Measurements from ENCODE around the gene SDK1.

Gene SDK1

GRCh38 chr7:4244041-4244440 is 943.0 kb downstream of the SDK1 start:
- Histone ChIP-seq H3K9me3 (ENCODE audit: control insufficient read depth in 2 of 2, low read length in 2 of 2) (peaks cover 0 to 8% of the 10 kb centered on the region in 2 donors), H3K27ac (ENCODE audit: low read length) (no peak overlapping the region), H3K36me3 (ENCODE audit: control insufficient read depth in 2 of 2, insufficient read depth in 2 of 2, low read length in 2 of 2) (no peaks in the 10 kb centered on the region), H3K27me3 (ENCODE audit: control insufficient read depth in 1 of 2, insufficient read depth in 2 of 2, low read length in 2 of 2) (no peaks in the 10 kb centered on the region), H3K9ac (ENCODE audit: low read length in 2 of 2) (no peak overlapping the region), H3K4me3 (ENCODE audit: low read length in 2 of 2) (no peak overlapping the region), H3K4me1 (ENCODE audit: control insufficient read depth, insufficient read depth, low read length) (no peaks in the 10 kb centered on the region)

GRCh38 chr7:4244635-4245034 is 943.6 kb downstream of the SDK1 start:
- no peak overlapping the region for H3K27ac ChIP-seq (ENCODE audit: low read length)
- H3K9ac ChIP-seq (ENCODE audit: low read length in 2 of 2) = no peak overlapping the region
- H3K36me3 ChIP-seq (ENCODE audit: control insufficient read depth in 2 of 2, insufficient read depth in 2 of 2, low read length in 2 of 2) = no peaks in the 10 kb centered on the region
- no peaks in the 10 kb centered on the region for H3K4me1 ChIP-seq (ENCODE audit: control insufficient read depth, insufficient read depth, low read length)
- peaks cover 0 to 8% of the 10 kb centered on the region in 2 donors for H3K9me3 ChIP-seq (ENCODE audit: control insufficient read depth in 2 of 2, low read length in 2 of 2)
- H3K4me3 ChIP-seq (ENCODE audit: low read length in 2 of 2) = no peak overlapping the region
- H3K27me3 ChIP-seq (ENCODE audit: control insufficient read depth in 1 of 2, insufficient read depth in 2 of 2, low read length in 2 of 2) = no peaks in the 10 kb centered on the region

GRCh38 chr7:4245135-4245865 is 944.2 kb downstream of the SDK1 start:
- Histone ChIP-seq H3K36me3 (ENCODE audit: control insufficient read depth in 2 of 2, insufficient read depth in 2 of 2, low read length in 2 of 2) (no peaks in the 10 kb centered on the region), H3K4me1 (ENCODE audit: control insufficient read depth, insufficient read depth, low read length) (no peaks in the 10 kb centered on the region), H3K9me3 (ENCODE audit: control insufficient read depth in 2 of 2, low read length in 2 of 2) (peaks cover 0 to 8% of the 10 kb centered on the region in 2 donors), H3K27ac (ENCODE audit: low read length) (no peak overlapping the region), H3K27me3 (ENCODE audit: control insufficient read depth in 1 of 2, insufficient read depth in 2 of 2, low read length in 2 of 2) (no peaks in the 10 kb centered on the region), H3K9ac (ENCODE audit: low read length in 2 of 2) (no peak overlapping the region), H3K4me3 (ENCODE audit: low read length in 2 of 2) (no peak overlapping the region)

- Histone ChIP-seq H3K9me3 (ENCODE audit: control insufficient read depth in 2 of 2, low read length in 2 of 2) (peaks cover 0 to 8% of the 10 kb centered on the region in 2 donors), H3K27me3 (ENCODE audit: control insufficient read depth in 1 of 2, insufficient read depth in 2 of 2, low read length in 2 of 2) (no peaks in the 10 kb centered on the region), H3K27ac (ENCODE audit: low read length) (no peak overlapping the region), H3K4me1 (ENCODE audit: control insufficient read depth, insufficient read depth, low read length) (no peaks in the 10 kb centered on the region), H3K36me3 (ENCODE audit: control insufficient read depth in 2 of 2, insufficient read depth in 2 of 2, low read length in 2 of 2) (no peaks in the 10 kb centered on the region), H3K4me3 (ENCODE audit: low read length in 2 of 2) (no peak overlapping the region), H3K9ac (ENCODE audit: low read length in 2 of 2) (no peak overlapping the region)
Observed at GRCh38 chr7:4245866-4246470, 944.9 kb downstream of the SDK1 start.

- H3K27me3 ChIP-seq (ENCODE audit: control insufficient read depth in 1 of 2, insufficient read depth in 2 of 2, low read length in 2 of 2) = no peaks in the 10 kb centered on the region
- no peak overlapping the region for H3K4me3 ChIP-seq (ENCODE audit: low read length in 2 of 2)
- no peak overlapping the region for H3K9ac ChIP-seq (ENCODE audit: low read length in 2 of 2)
- peaks cover 0 to 8% of the 10 kb centered on the region in 2 donors for H3K9me3 ChIP-seq (ENCODE audit: control insufficient read depth in 2 of 2, low read length in 2 of 2)
- no peak overlapping the region for H3K27ac ChIP-seq (ENCODE audit: low read length)
- no peaks in the 10 kb centered on the region for H3K36me3 ChIP-seq (ENCODE audit: control insufficient read depth in 2 of 2, insufficient read depth in 2 of 2, low read length in 2 of 2)
- no peaks in the 10 kb centered on the region for H3K4me1 ChIP-seq (ENCODE audit: control insufficient read depth, insufficient read depth, low read length)
Observed at GRCh38 chr7:4246536-4246935, 945.5 kb downstream of the SDK1 start.

- Histone ChIP-seq H3K4me1 (ENCODE audit: control insufficient read depth, insufficient read depth, low read length) (no peaks in the 10 kb centered on the region), H3K27ac (ENCODE audit: low read length) (no peak overlapping the region), H3K9me3 (ENCODE audit: control insufficient read depth in 2 of 2, low read length in 2 of 2) (peaks cover 0 to 8% of the 10 kb centered on the region in 2 donors), H3K27me3 (ENCODE audit: control insufficient read depth in 1 of 2, insufficient read depth in 2 of 2, low read length in 2 of 2) (no peaks in the 10 kb centered on the region), H3K36me3 (ENCODE audit: control insufficient read depth in 2 of 2, insufficient read depth in 2 of 2, low read length in 2 of 2) (no peaks in the 10 kb centered on the region), H3K9ac (ENCODE audit: low read length in 2 of 2) (no peak overlapping the region), H3K4me3 (ENCODE audit: low read length in 2 of 2) (no peak overlapping the region)
Observed at GRCh38 chr7:4247106-4247876, 946.2 kb downstream of the SDK1 start.

GRCh38 chr7:4248295-4248694 is 947.2 kb downstream of the SDK1 start:
- Histone ChIP-seq H3K27ac (ENCODE audit: low read length) (no peak overlapping the region), H3K9ac (ENCODE audit: low read length in 2 of 2) (no peak overlapping the region)

GRCh38 chr7:4249241-4249640 is 948.2 kb downstream of the SDK1 start:
- Histone ChIP-seq H3K36me3 (ENCODE audit: control insufficient read depth in 2 of 2, insufficient read depth in 2 of 2, low read length in 2 of 2) (no peaks in the 10 kb centered on the region), H3K27me3 (ENCODE audit: control insufficient read depth in 1 of 2, insufficient read depth in 2 of 2, low read length in 2 of 2) (no peaks in the 10 kb centered on the region), H3K27ac (ENCODE audit: low read length) (no peak overlapping the region), H3K9me3 (ENCODE audit: control insufficient read depth in 2 of 2, low read length in 2 of 2) (peaks cover 0 to 5% of the 10 kb centered on the region in 2 donors), H3K4me3 (ENCODE audit: low read length in 2 of 2) (no peak overlapping the region), H3K4me1 (ENCODE audit: control insufficient read depth, insufficient read depth, low read length) (no peaks in the 10 kb centered on the region), H3K9ac (ENCODE audit: low read length in 2 of 2) (no peak overlapping the region)

More at GRCh38 chr7:4248295-4248694, 947.2 kb downstream of the SDK1 start:
- peaks cover 0 to 8% of the 10 kb centered on the region in 2 donors for H3K9me3 ChIP-seq (ENCODE audit: control insufficient read depth in 2 of 2, low read length in 2 of 2)
- H3K4me3 ChIP-seq (ENCODE audit: low read length in 2 of 2) = no peak overlapping the region
- no peaks in the 10 kb centered on the region for H3K36me3 ChIP-seq (ENCODE audit: control insufficient read depth in 2 of 2, insufficient read depth in 2 of 2, low read length in 2 of 2)
- H3K4me1 ChIP-seq (ENCODE audit: control insufficient read depth, insufficient read depth, low read length) = no peaks in the 10 kb centered on the region
- H3K27me3 ChIP-seq (ENCODE audit: control insufficient read depth in 1 of 2, insufficient read depth in 2 of 2, low read length in 2 of 2) = no peaks in the 10 kb centered on the region

GRCh38 chr7:4255336-4255735 is 954.3 kb downstream of the SDK1 start:
- no peaks in the 10 kb centered on the region for H3K36me3 ChIP-seq (ENCODE audit: control insufficient read depth in 2 of 2, insufficient read depth in 2 of 2, low read length in 2 of 2)
- peaks cover 15% of the 10 kb centered on the region for H3K4me1 ChIP-seq (ENCODE audit: control insufficient read depth, insufficient read depth, low read length)
- no peak overlapping the region for H3K9ac ChIP-seq (ENCODE audit: low read length in 2 of 2)
- no peaks in the 10 kb centered on the region for H3K9me3 ChIP-seq (ENCODE audit: control insufficient read depth in 2 of 2, low read length in 2 of 2)
- no peaks in the 10 kb centered on the region for H3K27me3 ChIP-seq (ENCODE audit: control insufficient read depth in 1 of 2, insufficient read depth in 2 of 2, low read length in 2 of 2)
- no peak overlapping the region for H3K4me3 ChIP-seq (ENCODE audit: low read length in 2 of 2)
- H3K27ac ChIP-seq (ENCODE audit: low read length) = no peak overlapping the region

GRCh38 chr7:4256286-4256685 is 955.2 kb downstream of the SDK1 start:
- H3K4me1 ChIP-seq (ENCODE audit: control insufficient read depth, insufficient read depth, low read length) = peaks cover 23% of the 10 kb centered on the region
- H3K9ac ChIP-seq (ENCODE audit: low read length in 2 of 2) = peak overlapping the region; percentile 52 to 58
- no peaks in the 10 kb centered on the region for H3K27me3 ChIP-seq (ENCODE audit: control insufficient read depth in 1 of 2, insufficient read depth in 2 of 2, low read length in 2 of 2)
- H3K9me3 ChIP-seq (ENCODE audit: control insufficient read depth in 2 of 2, low read length in 2 of 2) = no peaks in the 10 kb centered on the region
- peak overlapping the region; percentile 26 to 44 for H3K4me3 ChIP-seq (ENCODE audit: low read length in 2 of 2)
- no peaks in the 10 kb centered on the region for H3K36me3 ChIP-seq (ENCODE audit: control insufficient read depth in 2 of 2, insufficient read depth in 2 of 2, low read length in 2 of 2)
- H3K27ac ChIP-seq (ENCODE audit: low read length) = peak overlapping the region; percentile 67

Data from stomach smooth muscle (tissue), 2 donors.